Measurements from ENCODE around the gene NFIA.

Gene NFIA

GRCh38 chr1:61093525-61094137 lies 11.3 kb downstream of the NFIA start:
- TF ChIP-seq, protein P1, sequence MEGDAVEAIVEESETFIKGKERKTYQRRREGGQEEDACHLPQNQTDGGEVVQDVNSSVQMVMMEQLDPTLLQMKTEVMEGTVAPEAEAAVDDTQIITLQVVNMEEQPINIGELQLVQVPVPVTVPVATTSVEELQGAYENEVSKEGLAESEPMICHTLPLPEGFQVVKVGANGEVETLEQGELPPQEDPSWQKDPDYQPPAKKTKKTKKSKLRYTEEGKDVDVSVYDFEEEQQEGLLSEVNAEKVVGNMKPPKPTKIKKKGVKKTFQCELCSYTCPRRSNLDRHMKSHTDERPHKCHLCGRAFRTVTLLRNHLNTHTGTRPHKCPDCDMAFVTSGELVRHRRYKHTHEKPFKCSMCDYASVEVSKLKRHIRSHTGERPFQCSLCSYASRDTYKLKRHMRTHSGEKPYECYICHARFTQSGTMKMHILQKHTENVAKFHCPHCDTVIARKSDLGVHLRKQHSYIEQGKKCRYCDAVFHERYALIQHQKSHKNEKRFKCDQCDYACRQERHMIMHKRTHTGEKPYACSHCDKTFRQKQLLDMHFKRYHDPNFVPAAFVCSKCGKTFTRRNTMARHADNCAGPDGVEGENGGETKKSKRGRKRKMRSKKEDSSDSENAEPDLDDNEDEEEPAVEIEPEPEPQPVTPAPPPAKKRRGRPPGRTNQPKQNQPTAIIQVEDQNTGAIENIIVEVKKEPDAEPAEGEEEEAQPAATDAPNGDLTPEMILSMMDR (IDR thresholded peaks at IDR 0.05; ENCODE audit: extremely low read depth, missing control alignments) = no peak
- DNase-seq (ENCODE audit: low spot score) = no peak

DNA sequence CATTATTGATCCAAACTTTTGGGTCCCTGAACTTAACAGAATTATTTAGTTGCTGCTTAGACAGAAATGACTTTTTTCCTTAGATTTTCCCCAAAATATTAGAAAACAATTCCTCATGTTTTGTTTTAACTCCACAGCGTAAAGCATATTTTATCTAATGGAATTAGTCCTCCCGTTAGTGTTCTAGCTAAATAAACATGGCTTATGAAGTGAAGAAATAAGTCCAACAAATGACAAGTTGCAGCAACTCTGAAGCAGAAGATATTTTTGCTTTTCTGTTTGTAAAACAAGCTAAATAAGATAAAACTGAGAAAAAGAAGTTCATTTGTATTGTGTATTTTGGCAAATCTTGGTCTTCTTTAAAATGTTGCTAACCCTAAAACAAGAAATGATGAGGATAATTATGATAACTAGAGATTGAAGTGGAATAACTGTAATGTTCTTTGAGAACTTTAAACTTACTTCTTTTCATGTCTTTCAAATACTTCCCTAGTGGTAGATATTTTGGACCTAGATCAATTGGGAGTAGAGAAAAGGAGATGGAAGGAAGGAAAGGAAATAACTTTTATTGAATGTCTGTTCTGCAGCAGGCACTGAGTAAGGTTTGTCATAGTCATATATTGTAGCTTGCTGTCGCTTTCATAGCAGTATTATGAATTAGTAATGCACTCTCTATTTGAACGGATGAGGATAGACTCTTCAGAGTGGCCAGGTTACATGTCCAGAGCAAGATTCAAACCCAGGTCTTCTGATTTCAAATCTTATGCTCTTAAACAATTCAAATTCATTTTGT lies 12.5 kb downstream of the NFIA start:
- TF ChIP-seq, protein P1 (IDR thresholded peaks at IDR 0.05; ENCODE audit: extremely low read depth, missing control alignments) = no peak
- no peak for DNase-seq (ENCODE audit: low spot score)

DNA sequence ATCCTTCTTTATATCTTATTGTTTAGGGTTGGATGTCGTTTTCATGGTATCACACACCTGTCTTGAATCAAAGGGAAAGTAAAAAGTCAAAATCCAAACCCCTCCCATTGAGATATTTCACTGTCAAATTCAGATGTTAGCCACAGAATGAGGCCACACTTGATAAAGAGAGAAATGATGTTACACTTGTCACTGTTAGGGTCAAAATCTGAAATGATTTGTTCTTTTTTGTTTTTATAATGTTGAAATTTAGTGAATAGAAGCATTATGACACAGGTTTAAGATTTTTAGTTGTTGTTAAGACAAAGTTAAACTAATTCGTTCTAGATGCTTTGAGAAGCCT lies 13.1 kb downstream of the NFIA start:
- TF ChIP-seq, protein P1 (IDR thresholded peaks at IDR 0.05; ENCODE audit: extremely low read depth, missing control alignments) = no peak
- no peak for DNase-seq (ENCODE audit: low spot score)

GRCh38 chr1:61097317-61097716 lies 15.0 kb downstream of the NFIA start:
- TF ChIP-seq, protein P1 (IDR thresholded peaks at IDR 0.05; ENCODE audit: extremely low read depth, missing control alignments) = no peak
- DNase-seq (ENCODE audit: low spot score) = no peak

DNA sequence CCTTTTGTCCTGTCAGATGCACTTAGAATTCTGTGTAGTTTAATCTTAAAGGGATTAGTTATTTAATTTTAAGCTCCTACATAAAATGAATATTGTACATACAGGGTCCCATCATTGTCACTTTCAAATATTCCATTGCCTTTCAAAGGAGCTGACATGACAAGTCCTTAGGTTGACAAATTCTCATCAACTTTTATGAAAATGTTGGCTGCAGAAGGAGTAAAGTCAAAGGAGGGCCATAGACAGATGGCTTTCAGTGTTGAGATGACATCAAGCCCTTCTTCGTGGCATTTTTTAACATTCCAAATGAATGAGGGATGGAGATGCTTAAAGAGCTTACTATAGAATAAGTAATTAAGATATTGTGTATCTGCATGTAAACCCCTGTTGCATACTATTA lies 15.4 kb downstream of the NFIA start:
- no peak for DNase-seq (ENCODE audit: low spot score)
- TF ChIP-seq, protein P1 (IDR thresholded peaks at IDR 0.05; ENCODE audit: extremely low read depth, missing control alignments) = no peak

DNA sequence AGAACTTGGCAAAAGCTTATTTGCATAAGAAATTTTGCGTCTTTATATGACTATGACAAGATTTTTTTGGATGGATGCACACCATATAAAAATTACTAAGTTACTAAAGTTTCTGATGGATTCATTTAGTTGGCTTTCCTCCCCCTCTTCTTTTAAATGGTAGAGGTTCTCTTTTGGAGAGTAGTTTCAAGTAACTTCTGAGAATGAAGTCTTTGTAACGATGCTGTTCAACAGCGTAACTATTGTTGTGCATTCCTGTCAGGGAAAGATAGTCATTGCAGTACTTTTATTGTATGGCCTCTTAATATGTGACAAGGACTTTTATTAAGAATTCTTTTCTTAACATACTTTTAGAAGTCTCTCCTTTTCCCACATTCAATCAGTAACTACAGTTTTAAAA lies 16.0 kb downstream of the NFIA start:
- TF ChIP-seq, protein P1 (IDR thresholded peaks at IDR 0.05; ENCODE audit: extremely low read depth, missing control alignments) = no peak
- DNase-seq (ENCODE audit: low spot score) = no peak

GRCh38 chr1:61098906-61099437 lies 16.6 kb downstream of the NFIA start:
- TF ChIP-seq, protein P1 (IDR thresholded peaks at IDR 0.05; ENCODE audit: extremely low read depth, missing control alignments) = no peak
- DNase-seq (ENCODE audit: low spot score) = no peak
